GM19099 (cell line): ENCODE results near the gene APLNR.

Experiments
- POLR2A ChIP-seq: IDR thresholded peaks from 3 replicates; pipeline ENCODE4 v1.6.1; 2011; ENCODE audit warnings: low read depth; ENCODE audit not compliant: insufficient read length; ENCODE audit errors: extremely low read depth

APLNR gene

GRCh38 chr11:57231539-57232253, 5.4 kb downstream of the APLNR start:
- TF ChIP-seq POLR2A: no peak

- no peak for TF ChIP-seq POLR2A
Observed at GRCh38 chr11:57230791-57231538, 6.1 kb downstream of the APLNR start.

- no peak for TF ChIP-seq POLR2A
Observed at GRCh38 chr11:57230316-57230715, 6.7 kb downstream of the APLNR start.

GRCh38 chr11:57228600-57228999, 8.4 kb downstream of the APLNR start:
- no peak for TF ChIP-seq POLR2A

- TF ChIP-seq POLR2A: no peak
Observed at GRCh38 chr11:57224537-57224936, 12.5 kb downstream of the APLNR start.

- no peak for TF ChIP-seq POLR2A
Observed at GRCh38 chr11:57224128-57224527, 12.9 kb downstream of the APLNR start.

- TF ChIP-seq POLR2A: no peak
Observed at GRCh38 chr11:57223601-57224000, 13.4 kb downstream of the APLNR start.

- TF ChIP-seq POLR2A: no peak
Observed at GRCh38 chr11:57222239-57222638, 14.8 kb downstream of the APLNR start.

GRCh38 chr11:57219021-57219627, 17.9 kb downstream of the APLNR start:
- TF ChIP-seq POLR2A: no peak

- no peak for TF ChIP-seq POLR2A
Observed at GRCh38 chr11:57217053-57217452, 20.0 kb downstream of the APLNR start.

- TF ChIP-seq POLR2A: no peak
Observed at GRCh38 chr11:57216463-57216862, 20.6 kb downstream of the APLNR start.

- TF ChIP-seq POLR2A: no peak
Observed at GRCh38 chr11:57214494-57214893, 22.6 kb downstream of the APLNR start.

GRCh38 chr11:57214098-57214417, 23.0 kb downstream of the APLNR start:
- no peak for TF ChIP-seq POLR2A

- no peak for TF ChIP-seq POLR2A
Observed at GRCh38 chr11:57213342-57214097, 23.5 kb downstream of the APLNR start.

GRCh38 chr11:57210781-57211180, 26.3 kb downstream of the APLNR start:
- no peak for TF ChIP-seq POLR2A
